K562 (cell line): ENCODE measurements around the gene MINDY4. TPM values are rescaled to one million over a fixed set of nuclear protein-coding genes. Genes with fewer than 3 reads are reported as not detected.

ENCODE experiments used
- ATAC-seq: fragments of 200-7000 bp; cut with Tn5 transposase; 3 replicates; pipeline ENCODE4 v1.9.1; 2020; ENCODE audit warnings: moderate library complexity
- BruUV-seq: library from RNA; stranded (reverse); fragments of 400-500 nt; replicated peaks from 2 replicates; lab custom pipeline; 2021; lab: Mats Ljungman, UMichigan
- CTCF ChIA-PET: fragments of 300-600 bp; formaldehyde crosslinking; extraction: SDS; loops from one replicate; lab custom pipeline; 2021; ENCODE audit warnings: low intra/inter-chr PET ratio; lab: Yijun Ruan, JAX
- POLR2A ChIA-PET: fragments of 300-600, 350-650 bp; sonication (Branson Sonifier 250); formaldehyde crosslinking; extraction: SDS; loops from one replicate; lab custom pipeline; 2021; ENCODE audit warnings: antibody characterized with exemption, inconsistent platforms; lab: Yijun Ruan, JAX
- DNase-seq, 4 experiments: peaks; one replicate each; pipeline versions ENCODE4 v3.0.0 to v3.0.0-alpha.2; 2011 to 2018; ENCODE audit warnings: low spot score in 3 of 4, mixed read lengths in 3 of 4; ENCODE audit errors: extremely low read depth in 1 of 4
- FAIRE-seq: peaks from 2 replicates; lab custom pipeline; 2011; peaks lifted over from hg19 to GRCh38; lab: Jason Lieb, UNC
- H2AFZ ChIP-seq: 2 replicates; pipeline ENCODE4 v1.6.0; 2011; ENCODE audit warnings: low read depth, low read length, control low read depth, inconsistent platforms
- H3K27ac ChIP-seq: fragments of 200-600 bp; 3 replicates; pipeline ENCODE4 v1.8.0; 2011; ENCODE audit warnings: low read depth, mild to moderate bottlenecking, control low read depth, inconsistent platforms, low read length, moderate library complexity, mixed read lengths; ENCODE audit errors: extremely low read depth
- H3K27me3 ChIP-seq, 2 experiments: fragments of 300-600 bp in 1 of 2; 2 replicates in 1 of 2; 3 replicates in 1 of 2; pipeline versions ENCODE4 v1.6.0 to v1.8.0; 2011; ENCODE audit warnings: inconsistent platforms in 2 of 2, low read length in 2 of 2, mild to moderate bottlenecking in 1 of 2, mixed read lengths in 1 of 2, moderate library complexity in 1 of 2; ENCODE audit not compliant: control insufficient read depth in 2 of 2, insufficient read depth in 2 of 2
- H3K36me3 ChIP-seq: fragments of 300-600 bp; 3 replicates; pipeline ENCODE4 v1.8.0; 2011; ENCODE audit warnings: mild to moderate bottlenecking, low read length, inconsistent platforms; ENCODE audit not compliant: control insufficient read depth, insufficient read depth
- H3K4me1 ChIP-seq, 2 experiments: fragments of 200-600 bp in 1 of 2; replicated peaks in 1 of 2; 2 replicates in 1 of 2; 3 replicates in 1 of 2; pipeline versions ENCODE4 v1.5.1 to v1.8.0; 2011; ENCODE audit warnings: inconsistent platforms in 2 of 2, low read length in 2 of 2, mild to moderate bottlenecking in 1 of 2, mixed read lengths in 1 of 2, moderate library complexity in 1 of 2; ENCODE audit not compliant: control insufficient read depth in 2 of 2, insufficient read depth in 2 of 2
- H3K4me2 ChIP-seq: 2 replicates; pipeline ENCODE4 v1.6.1; 2011; ENCODE audit warnings: low read length, control low read depth, inconsistent platforms, mixed read lengths; ENCODE audit not compliant: insufficient read depth
- H3K4me3 ChIP-seq: fragments of 200-600 bp; sonication (generic), shearing (Covaris generic); 2 replicates; pipeline ENCODE4 v1.5.1; 2016; ENCODE audit warnings: control low read depth, inconsistent platforms
- H3K79me2 ChIP-seq: fragments of 200-600 bp; 3 replicates; pipeline ENCODE4 v1.8.0; 2011; ENCODE audit warnings: low read length, inconsistent platforms; ENCODE audit not compliant: control insufficient read depth, insufficient read depth
- H3K9ac ChIP-seq, 2 experiments: 2 replicates each; pipeline versions ENCODE4 v1.6.0 to v1.6.1; 2011; ENCODE audit warnings: low read depth in 2 of 2, low read length in 2 of 2, control low read depth in 1 of 2, inconsistent platforms in 1 of 2, mild to moderate bottlenecking in 1 of 2, mixed read lengths in 1 of 2; ENCODE audit not compliant: insufficient read depth in 1 of 2
- H3K9me1 ChIP-seq: one replicate; pipeline ENCODE4 v1.6.0; 2011; ENCODE audit warnings: inconsistent platforms, mild to moderate bottlenecking, low read length, moderate library complexity; ENCODE audit not compliant: control insufficient read depth, insufficient read depth
- H3K9me3 ChIP-seq: replicated peaks from 2 replicates; pipeline ENCODE4 v1.5.1; 2011; ENCODE audit warnings: low read depth, low read length, inconsistent platforms; ENCODE audit not compliant: control insufficient read depth, insufficient read depth
- H4K20me1 ChIP-seq: replicated peaks from 2 replicates; pipeline ENCODE4 v1.6.1; 2011; ENCODE audit warnings: low read length, inconsistent platforms, mixed read lengths; ENCODE audit not compliant: control insufficient read depth, insufficient read depth
- BCOR ChIP-seq: fragments of 450-650 bp; IDR thresholded peaks from 2 replicates; pipeline ENCODE4 v1.6.1; 2016
- KDM1A ChIP-seq, 2 experiments: fragments of 450-650 bp; IDR thresholded peaks; 2 replicates each; pipeline ENCODE4 v1.6.1; 2016; ENCODE audit warnings: mild to moderate bottlenecking in 2 of 2
- NR2F6 ChIP-seq: fragments of 450-650 bp; formaldehyde crosslinking; IDR thresholded peaks from 2 replicates; pipeline ENCODE4 v1.4.0; 2020; ENCODE audit warnings: mild to moderate bottlenecking
- NR4A1 ChIP-seq, 2 experiments: fragments of 250-450 bp in 1 of 2; fragments of 450-650 bp in 1 of 2; sonication (Bioruptor Pico) in 1 of 2; IDR thresholded peaks; 2 replicates each; pipeline versions ENCODE4 v1.4.0 to v1.6.1; 2016 to 2020; ENCODE audit warnings: mild to moderate bottlenecking in 2 of 2, missing compliant biosample characterization in 1 of 2, missing genetic modification characterization in 1 of 2, moderate library complexity in 1 of 2
- NUFIP1 ChIP-seq: fragments of 450-650 bp; IDR thresholded peaks from 2 replicates; pipeline ENCODE4 v1.6.1; 2018; ENCODE audit not compliant: partially characterized antibody
- PTRF ChIP-seq: fragments of 450-650 bp; IDR thresholded peaks from 2 replicates; pipeline ENCODE4 v1.6.1; 2016; ENCODE audit warnings: mild to moderate bottlenecking, missing genetic modification characterization, missing compliant biosample characterization
- RBM25 ChIP-seq: fragments of 200-400 bp; formaldehyde crosslinking; IDR thresholded peaks from 2 replicates; pipeline ENCODE4 v1.6.1; 2018; ENCODE audit warnings: low read length, low read depth, moderate library complexity; ENCODE audit not compliant: severe bottlenecking
- RFX1 ChIP-seq: fragments of 450-650 bp; IDR thresholded peaks from 2 replicates; pipeline ENCODE4 v1.6.1; 2016; ENCODE audit warnings: mild to moderate bottlenecking, moderate library complexity
- ZFP36 ChIP-seq: fragments of 150-350 bp; IDR thresholded peaks from 2 replicates; pipeline ENCODE4 v1.6.1; 2018; ENCODE audit warnings: low read length, low read depth; ENCODE audit not compliant: partially characterized antibody
- WGBS: fragments of 100-300 bp; shearing (Covaris generic); methylation state at CpG from one replicate; pipeline ENCODE4 v1.1.6; 2016; ENCODE audit warnings: low coverage, mixed read lengths; ENCODE audit not compliant: insufficient coverage; ENCODE audit errors: missing lambda C conversion rate; 5-methylcytosine and 5-hydroxymethylcytosine counted together
- in situ Hi-C: fragments of 300-500 bp; cut with MboI; formaldehyde crosslinking; loops from 4 replicates; pipeline ENCODE4 v1.15.0; 2018; ENCODE audit warnings: inconsistent platforms, mixed read lengths
- intact Hi-C: fragments of 100-400 bp; cut with micrococcal nuclease; formaldehyde crosslinking; loops from 2 replicates; pipeline ENCODE4 v1.14.2; 2022
- polyA plus RNA-seq, 8 experiments: library from polyadenylated mRNA; depleted of rRNA in 4 of 8; stranded (reverse) in 5 of 8; unstranded in 3 of 8; fragments of >200 nt; fragmentation: Nextera tagmentation in 2 of 8; fragmentation: Illumina TruSeq in 1 of 8; extraction: Ambion mirVana in 2 of 8; extraction: Trizol in 1 of 8; gene quantifications; 2 replicates each; pipeline versions ENCODE4 v1.2.1 to v1.2.3, GENCODE V29; 2011 to 2014; ENCODE audit warnings: inconsistent platforms in 1 of 8, missing spikeins in 1 of 8
- total RNA-seq, 7 experiments: library from RNA; depleted of rRNA in 6 of 7; stranded (reverse); fragments of >200 nt in 6 of 7; fragmentation: Illumina TruSeq in 2 of 7; extraction: Trizol in 2 of 7; gene quantifications; 2 replicates each; pipeline versions ENCODE4 v1.2.1 to v1.2.3, GENCODE V29; 2011 to 2021; ENCODE audit warnings: low replicate concordance in 1 of 7
- TF ChIP-seq, protein P1 (sequence below): fragments of 250-450 bp; sonication (Bioruptor Pico); IDR thresholded peaks from 2 replicates; pipeline ENCODE4 v1.8.0; 2022; ENCODE audit warnings: moderate library complexity, mild to moderate bottlenecking, inconsistent platforms
- TF ChIP-seq, protein P2 (sequence below), 3 experiments: fragments of 200-800 bp in 1 of 3; sonication (Bioruptor generic) in 1 of 3; sonication (generic) in 1 of 3; formaldehyde crosslinking in 1 of 3; IDR thresholded peaks; 2 replicates each; pipeline versions ENCODE4 v1.6.1 to v1.8.0; 2016 to 2022; ENCODE audit warnings: mild to moderate bottlenecking in 2 of 3, missing compliant biosample characterization in 2 of 3, missing genetic modification characterization in 2 of 3, missing genetic modification reagents in 1 of 3
- TF ChIP-seq, protein P3 (sequence below), 2 experiments: IDR thresholded peaks; 2 replicates each; pipeline ENCODE4 v1.6.1; 2012; ENCODE audit warnings: improper control_type of control experiment in 2 of 2, low read depth in 2 of 2, low read length in 2 of 2, borderline replicate concordance in 1 of 2

MINDY4 gene
- total and polyA plus RNA-seq, 9 of the 15 experiments (the other 6 are each of a cell fraction or from before 2014, with no cell fraction given) = 2.1 to 16.7 (median 11.0) TPM

DNA sequence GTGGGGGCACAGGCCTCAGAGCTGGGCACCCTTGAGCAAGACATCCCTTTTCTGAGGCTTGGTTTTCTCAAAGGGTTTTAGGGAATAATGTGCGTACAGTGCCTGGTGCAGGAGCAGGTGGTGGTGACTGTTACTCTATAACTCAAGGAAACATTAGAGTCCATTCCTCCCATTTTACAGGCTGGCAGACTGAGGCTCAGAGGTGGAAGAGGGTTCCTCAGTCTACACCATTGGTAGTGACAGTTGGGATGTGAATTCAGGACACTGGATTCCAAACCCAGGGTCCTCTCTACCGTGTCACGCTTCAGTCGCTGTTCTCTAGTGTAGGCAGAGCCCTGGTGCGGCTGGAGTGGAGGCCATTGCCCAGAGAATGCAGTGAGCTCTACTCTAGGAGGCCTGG is 100.4 kb downstream of the MINDY4 start:
- TF ChIP-seq NR4A1 (CRISPR knock-in tag; IDR thresholded peaks at IDR 0.05) (no peak), NR4A1 (tag; IDR thresholded peaks at IDR 0.05) (no peak), BCOR (0 out of 2 replicates have a peak, but pooled peaks have one; percentile 37), KDM1A (IDR thresholded peaks at IDR 0.05) (peak in 1 of 2 experiments; percentile 29; a peak in 1 of 4 replicates), RFX1 (no peak), RBM25 (peak; percentile 90)
- TF ChIP-seq, all 486 proteins: peak for 3
- CTCF ChIA-PET = no interaction called here
- H3K27ac ChIP-seq = no peak overlapping the region
- no peak overlapping the region for H3K4me2 ChIP-seq
- peaks cover 2 to 8% of the 10 kb centered on the region in 2 experiments; a peak in 3 of 5 replicates for H3K4me1 ChIP-seq
- intact Hi-C loops (no loop called here), in situ Hi-C loops (no loop called here)
- ATAC-seq (no peak), FAIRE-seq (no peak), DNase-seq (no peak)
- BruUV-seq = no TSS peak
- H3K9me1 ChIP-seq = no peaks in the 10 kb centered on the region
- no peak overlapping the region for H2AFZ ChIP-seq
- no peaks in the 10 kb centered on the region for H3K79me2 ChIP-seq
- H3K9me3 ChIP-seq = no peaks in the 10 kb centered on the region
- peaks cover 7% of the 10 kb centered on the region; the same call in 1 of the 3 replicates for H3K36me3 ChIP-seq
- no peak overlapping the region for H3K4me3 ChIP-seq
- WGBS = 98% methylated on average over 3 of the region's 5 CpGs
- no peak overlapping the region for H3K9ac ChIP-seq
- no peaks in the 10 kb centered on the region for H4K20me1 ChIP-seq
- POLR2A ChIA-PET = no interaction called here
- no peaks in the 10 kb centered on the region for H3K27me3 ChIP-seq

DNA sequence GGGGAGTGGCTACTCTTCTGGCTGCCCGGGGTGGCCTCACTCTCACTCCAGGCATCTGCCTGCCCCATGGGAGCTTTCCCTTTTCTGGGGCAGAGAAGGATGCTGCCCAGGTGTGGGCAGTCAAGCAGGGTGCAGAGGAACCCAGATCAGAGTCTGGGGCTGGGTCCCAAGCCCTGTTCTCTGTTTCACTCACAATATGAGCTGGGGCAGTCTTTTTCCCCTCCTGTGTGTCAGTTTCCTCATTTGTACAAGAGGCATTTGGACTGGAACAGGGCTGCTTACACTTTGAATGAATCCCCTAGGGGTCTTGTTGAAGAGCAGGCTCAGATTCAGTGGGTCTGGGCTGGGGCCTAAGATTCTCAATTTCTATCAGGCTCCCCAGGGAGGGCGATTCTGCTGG is 102.0 kb downstream of the MINDY4 start:
- DNase-seq (no peak), FAIRE-seq (no peak), ATAC-seq (no peak)
- H3K4me3 ChIP-seq = no peak overlapping the region
- intact Hi-C loops = no loop called here
- peaks cover 7% of the 10 kb centered on the region; the same call in 1 of the 3 replicates for H3K36me3 ChIP-seq
- no peaks in the 10 kb centered on the region for H3K79me2 ChIP-seq
- H2AFZ ChIP-seq = no peak overlapping the region
- H3K27ac ChIP-seq = no peak overlapping the region
- in situ Hi-C loops = no loop called here
- H3K9ac ChIP-seq = no peak overlapping the region
- ChIA-PET CTCF (no interaction called here), POLR2A (interaction anchor here (0.6 kb wide), 1 partner anchor 97 kb away, joined by 4 read pairs; no protein-coding TSS in a partner anchor)
- no peaks in the 10 kb centered on the region for H3K27me3 ChIP-seq
- no TSS peak for BruUV-seq
- no peak overlapping the region for H3K4me2 ChIP-seq
- no peaks in the 10 kb centered on the region for H4K20me1 ChIP-seq
- WGBS = 56% methylated on average over 2 of the region's 2 CpGs
- H3K9me1 ChIP-seq = no peaks in the 10 kb centered on the region
- H3K9me3 ChIP-seq = no peaks in the 10 kb centered on the region
- peaks cover 0 to 4% of the 10 kb centered on the region in 2 experiments; a peak in 2 of 5 replicates for H3K4me1 ChIP-seq
- no peak for TF ChIP-seq NUFIP1
- no peak for TF ChIP-seq NR2F6 (CRISPR knock-in tag)
- TF ChIP-seq, protein P1, sequence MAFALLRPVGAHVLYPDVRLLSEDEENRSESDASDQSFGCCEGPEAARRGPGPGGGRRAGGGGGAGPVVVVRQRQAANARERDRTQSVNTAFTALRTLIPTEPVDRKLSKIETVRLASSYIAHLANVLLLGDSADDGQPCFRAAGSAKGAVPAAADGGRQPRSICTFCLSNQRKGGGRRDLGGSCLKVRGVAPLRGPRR (CRISPR knock-in tag) = no peak
- no peak for TF ChIP-seq PTRF (tag)
- TF ChIP-seq, protein P2, sequence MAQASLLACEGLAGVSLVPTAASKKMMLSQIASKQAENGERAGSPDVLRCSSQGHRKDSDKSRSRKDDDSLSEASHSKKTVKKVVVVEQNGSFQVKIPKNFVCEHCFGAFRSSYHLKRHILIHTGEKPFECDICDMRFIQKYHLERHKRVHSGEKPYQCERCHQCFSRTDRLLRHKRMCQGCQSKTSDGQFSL (CRISPR knock-in tag; IDR thresholded peaks at IDR 0.05) = no peak
- TF ChIP-seq, protein P2 (tag; IDR thresholded peaks at IDR 0.05) = no peak
- TF ChIP-seq, protein P3, sequence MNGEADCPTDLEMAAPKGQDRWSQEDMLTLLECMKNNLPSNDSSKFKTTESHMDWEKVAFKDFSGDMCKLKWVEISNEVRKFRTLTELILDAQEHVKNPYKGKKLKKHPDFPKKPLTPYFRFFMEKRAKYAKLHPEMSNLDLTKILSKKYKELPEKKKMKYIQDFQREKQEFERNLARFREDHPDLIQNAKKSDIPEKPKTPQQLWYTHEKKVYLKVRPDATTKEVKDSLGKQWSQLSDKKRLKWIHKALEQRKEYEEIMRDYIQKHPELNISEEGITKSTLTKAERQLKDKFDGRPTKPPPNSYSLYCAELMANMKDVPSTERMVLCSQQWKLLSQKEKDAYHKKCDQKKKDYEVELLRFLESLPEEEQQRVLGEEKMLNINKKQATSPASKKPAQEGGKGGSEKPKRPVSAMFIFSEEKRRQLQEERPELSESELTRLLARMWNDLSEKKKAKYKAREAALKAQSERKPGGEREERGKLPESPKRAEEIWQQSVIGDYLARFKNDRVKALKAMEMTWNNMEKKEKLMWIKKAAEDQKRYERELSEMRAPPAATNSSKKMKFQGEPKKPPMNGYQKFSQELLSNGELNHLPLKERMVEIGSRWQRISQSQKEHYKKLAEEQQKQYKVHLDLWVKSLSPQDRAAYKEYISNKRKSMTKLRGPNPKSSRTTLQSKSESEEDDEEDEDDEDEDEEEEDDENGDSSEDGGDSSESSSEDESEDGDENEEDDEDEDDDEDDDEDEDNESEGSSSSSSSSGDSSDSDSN (IDR thresholded peaks at IDR 0.05; ENCODE audit: borderline replicate concordance in 1 of 2, low read depth in 2 of 2, low read length in 2 of 2) = no peak
- TF ChIP-seq ZFP36 = no peak
